Neutrophil (primary cell): Measurements from ENCODE around the gene WFDC1.
"Not testable (repeated sequence)": the region's sequence is repeated elsewhere in the genome, so short reads cannot be mapped to it uniquely, and the experiment has no call there.

Experiments
- H3K27ac ChIP-seq: fragments of 200-600 bp; sonication (generic); 2 replicates; pipeline ENCODE4 v1.5.1; 2016; ENCODE audit warnings: mild to moderate bottlenecking, moderate library complexity
- H3K27me3 ChIP-seq: fragments of 200-600 bp; sonication (generic); 2 replicates; pipeline ENCODE4 v1.6.0; 2016; ENCODE audit warnings: mild to moderate bottlenecking
- H3K36me3 ChIP-seq: fragments of 200-600 bp; sonication (generic); 2 replicates; pipeline ENCODE4 v1.5.1; 2017
- H3K4me1 ChIP-seq, 2 experiments: fragments of 200-600 bp in 1 of 2; sonication (generic) in 1 of 2; 1 replicate in 1 of 2; 2 replicates in 1 of 2; pipeline versions ENCODE4 v1.5.1 to v1.6.1; 2013 to 2016; ENCODE audit warnings: low read depth in 1 of 2, low read length in 1 of 2, mild to moderate bottlenecking in 1 of 2, moderate library complexity in 1 of 2; ENCODE audit not compliant: control insufficient read depth in 1 of 2, insufficient read depth in 1 of 2
- H3K4me3 ChIP-seq, 2 experiments: fragments of 200-600 bp in 1 of 2; sonication (generic) in 1 of 2; 1 replicate in 1 of 2; 2 replicates in 1 of 2; pipeline ENCODE4 v1.5.1; 2013 to 2016; ENCODE audit warnings: low read depth in 1 of 2, low read length in 1 of 2, mild to moderate bottlenecking in 1 of 2, moderate library complexity in 1 of 2
- H3K9me3 ChIP-seq: fragments of 200-600 bp; sonication (generic); 2 replicates; pipeline ENCODE4 v1.5.1; 2016
- CTCF ChIP-seq: fragments of 200-600 bp; sonication (generic); IDR thresholded peaks from 2 replicates; pipeline ENCODE4 v1.5.1; 2016; ENCODE audit warnings: antibody characterized with exemption

The WFDC1 gene

GRCh38 chr16:84331998-84332780 is 37.5 kb downstream of the WFDC1 start:
- Histone ChIP-seq H3K36me3 (no peaks in the 10 kb centered on the region), H3K27me3 (no peaks in the 10 kb centered on the region)

DNA sequence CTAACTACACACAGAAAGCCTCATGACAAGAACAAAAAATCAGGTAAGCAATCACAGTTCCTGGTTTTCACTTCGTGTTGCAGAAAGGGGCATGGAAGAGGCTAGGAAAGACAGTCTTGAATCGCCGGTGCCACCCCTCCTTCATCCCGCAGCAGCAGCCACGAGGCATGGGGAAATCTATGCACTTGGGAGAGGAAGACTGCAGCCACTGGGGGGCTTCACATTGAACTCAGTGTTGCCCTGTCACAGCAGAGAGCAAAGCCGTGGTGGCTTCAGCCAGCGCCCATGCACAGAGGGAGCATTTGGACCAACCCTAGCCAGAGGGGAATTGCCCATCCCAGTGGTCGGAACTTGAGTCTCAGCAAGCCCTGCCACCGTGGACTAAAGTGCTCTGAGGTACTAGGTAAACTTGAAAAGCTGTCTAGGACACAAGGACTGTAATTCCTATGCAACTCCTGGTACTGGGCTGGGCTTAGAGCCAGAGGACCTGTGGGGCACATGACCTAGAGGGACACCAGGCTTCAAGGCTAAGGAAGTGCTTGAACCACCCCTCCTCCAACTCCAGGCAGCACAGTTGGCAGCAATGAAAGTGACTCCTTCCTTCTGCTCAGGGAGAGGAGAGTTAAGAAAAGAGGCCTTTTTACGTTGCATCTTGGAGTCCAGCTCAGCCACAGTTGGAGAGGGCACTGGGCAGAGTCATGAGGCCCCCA is 38.5 kb downstream of the WFDC1 start:
- TF ChIP-seq CTCF = no peak
- H3K27me3 ChIP-seq = no peaks in the 10 kb centered on the region
- no peaks in the 10 kb centered on the region for H3K36me3 ChIP-seq
- H3K4me1 ChIP-seq = peaks cover 0 to 3% of the 10 kb centered on the region in 2 experiments
- no peaks in the 10 kb centered on the region for H3K9me3 ChIP-seq
- H3K27ac ChIP-seq = no peak overlapping the region
- H3K4me3 ChIP-seq = no peak overlapping the region

More at GRCh38 chr16:84331998-84332780, 37.5 kb downstream of the WFDC1 start:
- Histone ChIP-seq H3K4me1 (peaks cover 0 to 3% of the 10 kb centered on the region in 2 experiments), H3K27ac (no peak overlapping the region), H3K9me3 (no peaks in the 10 kb centered on the region), H3K4me3 (no peak overlapping the region)
- TF ChIP-seq CTCF = no peak

DNA sequence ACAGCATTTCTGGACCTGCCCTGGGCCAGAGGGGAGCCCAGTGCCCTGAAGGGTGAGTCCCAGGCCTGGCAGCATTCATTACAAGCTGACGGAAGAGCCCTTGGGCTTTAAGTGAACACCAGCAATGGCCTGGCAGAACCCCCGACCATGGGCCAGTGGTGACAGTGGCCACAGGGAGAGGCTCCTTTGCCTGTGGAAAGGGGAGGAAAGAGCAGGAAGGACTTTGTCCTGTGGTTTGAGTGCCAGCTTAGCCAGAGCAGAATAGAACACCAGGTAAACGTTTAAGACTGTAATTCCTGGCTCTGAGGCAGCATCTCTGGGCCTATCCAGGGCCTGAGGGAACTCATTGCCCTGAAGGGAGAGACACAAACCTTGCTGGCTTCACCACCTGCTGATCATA is 39.4 kb downstream of the WFDC1 start:
- TF ChIP-seq CTCF = no peak
- Histone ChIP-seq H3K36me3 (no peaks in the 10 kb centered on the region), H3K9me3 (no peaks in the 10 kb centered on the region), H3K27ac (no peak overlapping the region), H3K27me3 (no peaks in the 10 kb centered on the region), H3K4me1 (peaks cover 0 to 3% of the 10 kb centered on the region in 2 experiments), H3K4me3 (no peak overlapping the region)

DNA sequence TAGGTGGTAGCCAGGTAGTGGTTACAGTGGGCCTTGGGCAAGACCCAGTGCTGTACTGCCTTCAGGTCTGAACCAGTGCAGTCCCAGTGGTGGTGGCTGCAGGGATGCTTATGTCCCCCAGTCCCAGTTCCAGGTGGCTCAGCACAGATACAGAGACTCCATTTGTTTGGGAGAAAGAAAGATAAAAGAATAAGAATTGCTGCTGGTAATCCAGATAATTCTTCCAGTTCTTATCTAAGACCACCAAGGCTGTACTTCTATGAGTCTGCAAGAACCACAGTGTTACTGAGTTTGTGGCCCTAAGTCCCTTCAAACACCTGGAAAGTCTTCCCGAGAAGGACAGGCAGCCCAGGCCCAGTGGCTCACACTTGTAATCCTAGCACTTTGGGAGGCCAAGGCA is 39.8 kb downstream of the WFDC1 start:
- H3K27ac ChIP-seq = no peak overlapping the region
- no peaks in the 10 kb centered on the region for H3K36me3 ChIP-seq
- no peak overlapping the region for H3K4me3 ChIP-seq
- peaks cover 0 to 3% of the 10 kb centered on the region in 2 experiments for H3K4me1 ChIP-seq
- H3K9me3 ChIP-seq = no peaks in the 10 kb centered on the region
- H3K27me3 ChIP-seq = no peaks in the 10 kb centered on the region
- no peak for TF ChIP-seq CTCF

GRCh38 chr16:84337236-84337635 is 42.6 kb downstream of the WFDC1 start:
- peaks cover 14 to 26% of the 10 kb centered on the region in 2 experiments for H3K4me1 ChIP-seq
- H3K27ac ChIP-seq, H3K36me3 ChIP-seq, H3K9me3 ChIP-seq, H3K4me3 ChIP-seq, H3K27me3 ChIP-seq: not testable (repeated sequence)

DNA sequence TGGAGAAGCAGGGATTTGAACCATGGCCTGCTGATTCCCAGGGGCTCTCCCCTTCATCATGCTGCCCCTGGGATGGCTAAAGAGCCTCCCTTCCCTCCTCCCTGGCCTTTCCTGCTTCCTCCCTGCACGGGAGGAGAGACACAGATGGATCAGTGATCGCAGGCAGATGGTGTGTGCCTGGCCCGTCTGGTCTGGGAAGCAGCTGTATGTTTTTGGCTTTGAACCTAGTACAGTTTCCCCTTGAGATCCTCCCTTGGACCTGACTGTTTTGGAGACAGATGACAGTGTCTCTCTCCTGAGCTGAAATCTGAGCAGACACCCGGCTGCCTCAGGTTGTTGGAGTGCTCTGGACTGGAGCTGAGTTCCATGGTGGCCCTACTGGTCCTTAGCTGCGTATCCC is 44.6 kb downstream of the WFDC1 start:
- no peak overlapping the region for H3K4me3 ChIP-seq
- no peaks in the 10 kb centered on the region for H3K9me3 ChIP-seq
- H3K27me3 ChIP-seq = no peaks in the 10 kb centered on the region
- peaks cover 29 to 42% of the 10 kb centered on the region in 2 experiments for H3K4me1 ChIP-seq
- no peaks in the 10 kb centered on the region for H3K36me3 ChIP-seq
- no peak overlapping the region for H3K27ac ChIP-seq
- no peak for TF ChIP-seq CTCF
